Measurements from ENCODE around the gene PLEKHA1. TPM values are rescaled to one million over a fixed set of nuclear protein-coding genes. Genes with fewer than 3 reads are reported as not detected.

The PLEKHA1 gene
- total and polyA plus RNA-seq, 2 donors from 2014 or later: 19.5 to 168 TPM

DNA sequence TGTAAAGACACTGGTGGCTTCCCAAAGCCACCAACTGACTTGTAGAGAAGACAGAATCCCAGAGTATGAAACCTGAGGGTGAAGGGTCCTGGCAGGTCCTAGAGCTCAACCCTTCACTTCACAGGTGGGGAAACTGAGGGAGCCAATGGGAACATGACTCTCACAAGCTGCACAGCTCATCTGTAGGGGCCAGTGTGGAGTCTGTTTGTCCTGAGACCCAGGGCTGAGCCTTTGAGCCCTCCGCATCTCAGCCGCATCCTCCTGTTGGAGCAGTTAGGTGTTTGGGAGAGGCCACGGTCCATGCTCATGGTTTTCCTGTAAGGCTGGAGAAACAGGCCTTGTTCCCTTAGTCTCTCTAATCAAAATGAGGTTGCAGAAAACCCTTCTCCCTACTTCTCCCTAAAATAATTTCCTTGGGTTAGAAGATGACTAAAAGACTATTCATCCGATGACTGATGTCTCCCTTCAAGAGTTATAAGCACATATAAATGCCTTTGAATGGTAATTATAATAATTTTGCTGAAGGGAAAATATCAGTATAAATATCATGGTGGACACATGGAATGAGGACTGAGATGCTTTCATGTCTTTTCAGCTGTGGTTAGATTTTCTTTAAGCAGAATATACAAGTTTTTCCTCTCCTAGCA lies 97.1 kb downstream of the PLEKHA1 start:
- H3K9ac ChIP-seq (ENCODE audit: low read length in 3 of 3): no peak overlapping the region
- intact Hi-C loops (cut with DNase I): no loop called here
- TF ChIP-seq, protein P1, sequence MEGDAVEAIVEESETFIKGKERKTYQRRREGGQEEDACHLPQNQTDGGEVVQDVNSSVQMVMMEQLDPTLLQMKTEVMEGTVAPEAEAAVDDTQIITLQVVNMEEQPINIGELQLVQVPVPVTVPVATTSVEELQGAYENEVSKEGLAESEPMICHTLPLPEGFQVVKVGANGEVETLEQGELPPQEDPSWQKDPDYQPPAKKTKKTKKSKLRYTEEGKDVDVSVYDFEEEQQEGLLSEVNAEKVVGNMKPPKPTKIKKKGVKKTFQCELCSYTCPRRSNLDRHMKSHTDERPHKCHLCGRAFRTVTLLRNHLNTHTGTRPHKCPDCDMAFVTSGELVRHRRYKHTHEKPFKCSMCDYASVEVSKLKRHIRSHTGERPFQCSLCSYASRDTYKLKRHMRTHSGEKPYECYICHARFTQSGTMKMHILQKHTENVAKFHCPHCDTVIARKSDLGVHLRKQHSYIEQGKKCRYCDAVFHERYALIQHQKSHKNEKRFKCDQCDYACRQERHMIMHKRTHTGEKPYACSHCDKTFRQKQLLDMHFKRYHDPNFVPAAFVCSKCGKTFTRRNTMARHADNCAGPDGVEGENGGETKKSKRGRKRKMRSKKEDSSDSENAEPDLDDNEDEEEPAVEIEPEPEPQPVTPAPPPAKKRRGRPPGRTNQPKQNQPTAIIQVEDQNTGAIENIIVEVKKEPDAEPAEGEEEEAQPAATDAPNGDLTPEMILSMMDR (IDR thresholded peaks at IDR 0.05; ENCODE audit: borderline replicate concordance, extremely low read depth, insufficient read depth): no peak
- H3K9me3 ChIP-seq (ENCODE audit: control insufficient read depth in 2 of 3, insufficient read depth in 1 of 3, low read length in 3 of 3): no peaks in the 10 kb centered on the region
- no peaks in the 10 kb centered on the region for H3K36me3 ChIP-seq (ENCODE audit: control insufficient read depth in 2 of 3, insufficient read depth in 3 of 3, low read length in 3 of 3)
- no peak overlapping the region for H3K27ac ChIP-seq (ENCODE audit: low read depth in 2 of 2, low read length in 2 of 2)
- H3K4me3 ChIP-seq (ENCODE audit: low read length in 3 of 3): no peak overlapping the region
- FAIRE-seq (no peak), DNase-seq (no peak)
- H3K27me3 ChIP-seq (ENCODE audit: control insufficient read depth, insufficient read depth, low read length): no peaks in the 10 kb centered on the region
- H3K4me1 ChIP-seq (ENCODE audit: control insufficient read depth in 2 of 3, insufficient read depth in 2 of 3, low read depth in 1 of 3, low read length in 3 of 3): peaks cover 0 to 13% (median 4%) of the 10 kb centered on the region in 3 donors

DNA sequence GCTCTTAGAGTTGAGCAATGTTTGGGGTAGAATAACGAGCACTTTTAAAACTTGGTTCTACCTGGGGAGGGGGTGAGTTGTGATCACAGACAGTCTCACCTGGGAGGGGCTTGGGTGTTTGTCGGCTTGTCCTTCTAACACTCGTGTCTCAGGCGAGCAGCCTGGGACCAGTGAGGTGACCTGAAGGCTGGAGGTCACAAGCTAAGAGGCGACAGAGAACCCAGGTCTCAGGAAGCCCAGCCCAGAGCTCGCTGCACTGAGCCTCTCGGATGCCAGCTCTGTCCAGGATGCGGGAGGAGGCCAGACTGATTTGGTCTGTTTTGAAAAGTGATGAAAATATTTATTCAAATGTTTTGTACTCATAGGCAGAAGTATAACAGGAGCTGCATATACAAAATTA lies 98.6 kb downstream of the PLEKHA1 start:
- H3K4me1 ChIP-seq (ENCODE audit: control insufficient read depth in 2 of 3, insufficient read depth in 2 of 3, low read depth in 1 of 3, low read length in 3 of 3): peaks cover 0 to 13% (median 4%) of the 10 kb centered on the region in 3 donors
- H3K36me3 ChIP-seq (ENCODE audit: control insufficient read depth in 2 of 3, insufficient read depth in 3 of 3, low read length in 3 of 3): no peaks in the 10 kb centered on the region
- no peak for DNase-seq
- intact Hi-C loops (cut with DNase I): no loop called here
- H3K9me3 ChIP-seq (ENCODE audit: control insufficient read depth in 2 of 3, insufficient read depth in 1 of 3, low read length in 3 of 3): no peaks in the 10 kb centered on the region
- no peaks in the 10 kb centered on the region for H3K27me3 ChIP-seq (ENCODE audit: control insufficient read depth, insufficient read depth, low read length)
- no peak overlapping the region for H3K4me3 ChIP-seq (ENCODE audit: low read length in 3 of 3)
- FAIRE-seq: no peak
- no peak overlapping the region for H3K9ac ChIP-seq (ENCODE audit: low read length in 3 of 3)
- no peak overlapping the region for H3K27ac ChIP-seq (ENCODE audit: low read depth in 2 of 2, low read length in 2 of 2)
- TF ChIP-seq, protein P1 (IDR thresholded peaks at IDR 0.05; ENCODE audit: borderline replicate concordance, extremely low read depth, insufficient read depth): no peak

DNA sequence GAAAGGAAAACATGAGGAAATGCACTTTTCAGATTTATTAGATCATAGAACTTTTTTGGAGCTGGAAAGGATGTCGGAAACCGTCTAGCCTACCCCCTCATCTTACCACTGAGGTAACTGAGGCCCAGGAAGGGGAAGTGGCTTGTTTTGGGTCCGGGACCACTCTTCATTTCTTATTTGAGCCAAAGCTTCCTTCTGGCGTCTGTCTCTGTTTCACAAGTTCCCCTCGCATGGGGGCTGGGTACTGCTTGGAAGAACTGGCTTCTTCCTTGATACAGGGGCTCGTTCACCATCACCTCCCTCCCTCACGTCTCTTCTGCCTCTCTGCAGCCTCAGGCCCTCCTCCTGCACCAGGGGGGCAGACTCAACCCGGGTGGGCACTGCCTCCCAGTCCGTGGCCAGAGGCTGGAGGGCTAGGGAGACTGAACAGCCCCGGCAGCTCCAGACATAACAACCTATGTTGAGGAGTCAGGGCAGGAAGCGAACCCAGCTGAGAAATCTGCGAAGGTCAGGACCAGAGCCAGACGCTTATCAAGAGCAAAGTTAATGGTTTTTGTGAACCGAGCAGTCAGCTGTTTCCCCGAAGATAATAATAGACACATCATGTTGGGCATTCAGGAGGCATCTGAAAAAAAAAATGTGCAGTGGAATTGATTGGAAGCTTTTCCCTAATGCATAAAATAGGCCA lies 99.8 kb downstream of the PLEKHA1 start:
- peaks cover 0 to 15% (median 4%) of the 10 kb centered on the region in 3 donors for H3K4me1 ChIP-seq (ENCODE audit: control insufficient read depth in 2 of 3, insufficient read depth in 2 of 3, low read depth in 1 of 3, low read length in 3 of 3)
- no peak for FAIRE-seq
- peak overlapping the region in 1 of 3 donors; percentile 5 for H3K4me3 ChIP-seq (ENCODE audit: low read length in 3 of 3)
- H3K27ac ChIP-seq (ENCODE audit: low read depth in 2 of 2, low read length in 2 of 2): peak overlapping the region in 1 of 2 donors; percentile 26
- TF ChIP-seq, protein P1 (IDR thresholded peaks at IDR 0.05; ENCODE audit: borderline replicate concordance, extremely low read depth, insufficient read depth): no peak
- peak in 2 of 5 donors; percentile 48 to 66 for DNase-seq
- H3K9me3 ChIP-seq (ENCODE audit: control insufficient read depth in 2 of 3, insufficient read depth in 1 of 3, low read length in 3 of 3): no peaks in the 10 kb centered on the region
- H3K36me3 ChIP-seq (ENCODE audit: control insufficient read depth in 2 of 3, insufficient read depth in 3 of 3, low read length in 3 of 3): no peaks in the 10 kb centered on the region
- no peak overlapping the region for H3K9ac ChIP-seq (ENCODE audit: low read length in 3 of 3)
- no peaks in the 10 kb centered on the region for H3K27me3 ChIP-seq (ENCODE audit: control insufficient read depth, insufficient read depth, low read length)
- intact Hi-C loops (cut with DNase I): no loop called here
